PC-3 (cell line): ENCODE data around the gene TMEM59L.

Source experiments
- EZH2 ChIP-seq: fragments of 300-600 bp; sonication (generic); IDR thresholded peaks from one replicate; pipeline ENCODE4 v1.6.1; 2017; ENCODE audit warnings: antibody characterized with exemption, mild to moderate bottlenecking, low read length; ENCODE audit not compliant: unreplicated experiment
- EZH2phosphoT487 ChIP-seq: fragments of 300-600 bp; sonication (generic); IDR thresholded peaks from 2 replicates; pipeline ENCODE4 v1.6.1; 2018; ENCODE audit warnings: mild to moderate bottlenecking, antibody characterized with exemption, low read length, borderline replicate concordance
- TF ChIP-seq, protein P1 (sequence below): fragments of 300-600 bp; sonication (generic); conservative IDR thresholded peaks from 2 replicates; pipeline ENCODE4 v1.5.1; 2017; ENCODE audit warnings: antibody characterized with exemption, low read depth, mild to moderate bottlenecking, low read length

DNA sequence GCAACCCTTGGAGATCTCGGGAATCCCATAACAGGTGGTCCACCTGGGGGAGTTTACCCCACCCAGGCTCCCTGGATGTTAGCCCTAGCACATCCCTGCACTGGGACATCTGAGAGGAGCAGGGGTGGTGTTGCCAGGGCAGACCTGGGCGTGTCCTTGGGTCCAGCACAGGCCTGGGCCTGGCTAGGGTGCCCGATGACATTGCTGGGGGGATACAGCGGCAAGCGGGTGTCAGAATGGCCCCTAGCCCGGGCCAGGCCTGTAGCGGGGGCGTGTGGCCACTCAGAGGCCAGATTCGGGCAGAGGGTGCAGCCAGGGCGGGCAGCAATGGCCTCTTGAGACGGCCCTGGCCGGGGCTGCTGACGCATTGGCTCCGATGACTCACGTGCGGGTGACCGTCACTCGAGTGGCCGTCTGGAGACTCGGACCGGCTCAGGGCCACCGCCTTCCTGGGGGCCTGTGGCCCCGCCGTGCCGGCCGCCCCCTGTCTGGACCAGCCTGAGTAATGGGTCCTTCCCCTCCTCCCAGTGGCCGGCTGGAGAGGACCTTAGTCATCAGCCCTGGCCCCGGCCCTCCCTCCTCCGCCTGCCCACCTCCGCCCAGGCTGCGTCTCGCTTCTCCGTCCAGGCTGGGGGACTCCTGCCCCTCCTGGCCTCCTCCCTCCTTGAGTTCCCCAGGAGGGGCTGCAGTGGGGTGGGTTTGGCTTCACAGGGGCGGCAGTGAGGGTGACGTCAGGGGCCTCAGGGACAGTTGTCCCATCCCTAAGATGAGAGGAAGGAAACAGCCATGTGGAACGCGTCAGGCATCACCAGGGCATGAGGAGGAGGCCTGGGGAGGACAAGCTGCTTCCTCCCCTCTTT lies 47.6 kb downstream of the TMEM59L start:
- TF ChIP-seq, protein P1, sequence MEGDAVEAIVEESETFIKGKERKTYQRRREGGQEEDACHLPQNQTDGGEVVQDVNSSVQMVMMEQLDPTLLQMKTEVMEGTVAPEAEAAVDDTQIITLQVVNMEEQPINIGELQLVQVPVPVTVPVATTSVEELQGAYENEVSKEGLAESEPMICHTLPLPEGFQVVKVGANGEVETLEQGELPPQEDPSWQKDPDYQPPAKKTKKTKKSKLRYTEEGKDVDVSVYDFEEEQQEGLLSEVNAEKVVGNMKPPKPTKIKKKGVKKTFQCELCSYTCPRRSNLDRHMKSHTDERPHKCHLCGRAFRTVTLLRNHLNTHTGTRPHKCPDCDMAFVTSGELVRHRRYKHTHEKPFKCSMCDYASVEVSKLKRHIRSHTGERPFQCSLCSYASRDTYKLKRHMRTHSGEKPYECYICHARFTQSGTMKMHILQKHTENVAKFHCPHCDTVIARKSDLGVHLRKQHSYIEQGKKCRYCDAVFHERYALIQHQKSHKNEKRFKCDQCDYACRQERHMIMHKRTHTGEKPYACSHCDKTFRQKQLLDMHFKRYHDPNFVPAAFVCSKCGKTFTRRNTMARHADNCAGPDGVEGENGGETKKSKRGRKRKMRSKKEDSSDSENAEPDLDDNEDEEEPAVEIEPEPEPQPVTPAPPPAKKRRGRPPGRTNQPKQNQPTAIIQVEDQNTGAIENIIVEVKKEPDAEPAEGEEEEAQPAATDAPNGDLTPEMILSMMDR = no peak
- TF ChIP-seq EZH2phosphoT487 (no peak), EZH2 (no peak)
